GM12872 (cell line): ENCODE data around the gene EEF1A2.

Source experiments
- TF ChIP-seq, protein P1 (sequence below): IDR thresholded peaks from 3 replicates; pipeline ENCODE4 v1.5.1; 2011; ENCODE audit warnings: low read depth, mild to moderate bottlenecking, low read length, moderate library complexity; ENCODE audit not compliant: insufficient read depth

The EEF1A2 gene

GRCh38 chr20:63465380-63466249, 33.3 kb downstream of the EEF1A2 start:
- TF ChIP-seq, protein P1, sequence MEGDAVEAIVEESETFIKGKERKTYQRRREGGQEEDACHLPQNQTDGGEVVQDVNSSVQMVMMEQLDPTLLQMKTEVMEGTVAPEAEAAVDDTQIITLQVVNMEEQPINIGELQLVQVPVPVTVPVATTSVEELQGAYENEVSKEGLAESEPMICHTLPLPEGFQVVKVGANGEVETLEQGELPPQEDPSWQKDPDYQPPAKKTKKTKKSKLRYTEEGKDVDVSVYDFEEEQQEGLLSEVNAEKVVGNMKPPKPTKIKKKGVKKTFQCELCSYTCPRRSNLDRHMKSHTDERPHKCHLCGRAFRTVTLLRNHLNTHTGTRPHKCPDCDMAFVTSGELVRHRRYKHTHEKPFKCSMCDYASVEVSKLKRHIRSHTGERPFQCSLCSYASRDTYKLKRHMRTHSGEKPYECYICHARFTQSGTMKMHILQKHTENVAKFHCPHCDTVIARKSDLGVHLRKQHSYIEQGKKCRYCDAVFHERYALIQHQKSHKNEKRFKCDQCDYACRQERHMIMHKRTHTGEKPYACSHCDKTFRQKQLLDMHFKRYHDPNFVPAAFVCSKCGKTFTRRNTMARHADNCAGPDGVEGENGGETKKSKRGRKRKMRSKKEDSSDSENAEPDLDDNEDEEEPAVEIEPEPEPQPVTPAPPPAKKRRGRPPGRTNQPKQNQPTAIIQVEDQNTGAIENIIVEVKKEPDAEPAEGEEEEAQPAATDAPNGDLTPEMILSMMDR, result no peak

GRCh38 chr20:63464289-63464635, 34.6 kb downstream of the EEF1A2 start:
- TF ChIP-seq, protein P1, result no peak

DNA sequence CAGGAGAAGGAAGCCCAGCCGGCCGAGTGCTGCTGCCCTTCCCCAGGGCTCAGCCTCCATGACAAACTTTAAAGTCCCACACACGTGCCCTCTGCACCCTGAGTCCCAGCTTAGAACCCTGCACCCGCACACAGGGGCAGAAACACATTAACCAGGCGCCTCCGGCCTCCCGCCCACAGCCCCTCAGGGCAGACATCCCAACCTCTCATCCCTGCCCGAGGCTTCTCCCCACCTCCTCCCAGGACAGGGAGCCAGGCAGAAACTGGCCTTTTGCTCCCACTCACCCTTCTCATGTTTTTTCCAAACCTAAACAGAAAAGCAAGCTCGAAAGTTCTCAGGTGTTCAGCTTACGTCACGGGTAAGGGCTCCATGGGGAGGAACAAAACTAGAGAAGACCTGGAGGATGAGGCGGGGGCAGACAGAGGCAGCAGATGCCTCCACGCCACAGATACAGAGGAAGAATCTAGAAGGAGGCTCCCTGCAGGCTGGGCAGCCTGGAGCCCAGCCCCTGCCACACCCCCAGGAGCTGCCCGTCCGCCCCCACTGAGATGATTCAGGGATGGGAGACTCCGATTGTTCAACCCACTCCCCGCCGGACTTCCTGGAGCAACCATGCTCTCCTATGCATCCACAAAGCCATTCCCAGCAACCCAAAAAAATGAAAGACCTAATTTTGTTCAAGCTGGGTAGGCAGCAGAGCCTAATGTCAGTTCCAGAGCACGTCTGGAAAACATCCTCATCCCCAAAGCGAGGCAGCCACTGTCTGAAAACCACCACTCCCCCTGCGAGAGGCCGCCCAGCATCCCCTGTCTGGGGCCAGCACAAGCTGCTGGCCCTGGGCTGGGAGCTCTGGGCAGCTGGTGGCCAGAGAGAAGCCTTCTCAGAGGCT, 35.2 kb downstream of the EEF1A2 start:
- TF ChIP-seq, protein P1, result no peak

GRCh38 chr20:63462244-63462643, 36.6 kb downstream of the EEF1A2 start:
- TF ChIP-seq, protein P1, result no peak

DNA sequence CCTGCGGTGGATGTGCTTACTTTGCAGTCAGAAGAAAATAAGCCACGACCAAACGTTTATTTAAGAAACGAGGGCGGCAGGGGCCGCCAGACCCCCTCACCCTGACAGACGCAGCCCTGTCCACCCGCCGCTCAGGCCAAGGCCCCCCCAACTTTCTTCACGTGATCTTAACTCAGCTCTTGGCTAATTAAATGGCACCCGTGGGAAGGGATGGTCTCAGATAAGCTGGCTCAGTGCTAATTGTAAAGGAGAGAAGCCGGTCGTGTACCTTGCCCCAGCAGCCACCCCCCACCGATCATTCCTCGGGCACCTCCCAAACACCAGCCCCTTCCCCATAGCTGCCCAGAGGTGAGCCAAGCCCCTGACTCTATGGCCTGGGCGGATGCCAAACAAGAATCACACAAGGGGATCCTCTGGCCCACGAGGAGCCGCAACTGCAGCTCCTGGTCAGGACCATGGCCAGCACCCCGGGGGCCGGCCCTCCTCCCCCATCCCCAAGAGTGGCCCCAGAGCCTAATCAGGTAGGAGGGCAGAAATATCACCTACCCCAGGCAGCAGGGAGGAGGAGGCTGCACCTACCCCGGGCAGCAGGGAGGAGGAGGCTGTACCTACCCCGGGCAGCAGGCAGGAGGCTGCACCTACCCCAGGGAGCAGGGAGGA, 37.6 kb downstream of the EEF1A2 start:
- TF ChIP-seq, protein P1, result no peak

DNA sequence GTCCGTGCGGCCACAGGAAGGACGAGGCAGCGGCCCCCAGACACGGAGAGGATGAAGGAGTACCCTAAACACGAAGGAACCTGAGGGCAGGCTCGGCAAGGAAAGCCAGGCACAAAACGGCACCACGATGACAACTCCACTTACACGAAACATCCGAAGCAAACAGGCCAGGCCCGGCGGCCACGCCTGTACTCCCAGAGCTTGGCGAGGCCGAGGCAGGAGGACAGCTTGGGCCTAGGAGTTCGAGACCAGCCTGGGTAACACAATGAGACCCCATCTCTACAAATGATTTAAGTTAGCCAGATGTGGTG, 39.9 kb downstream of the EEF1A2 start:
- TF ChIP-seq, protein P1, result no peak
